Kidney capillary endothelial cell (primary cell): ENCODE data around the gene NFKB1.
A peak's percentile ranks its signal among the peaks of the same experiment; 100 is the strongest.
"Not testable (repeated sequence)": the region's sequence is repeated elsewhere in the genome, so short reads cannot be mapped to it uniquely, and the experiment has no call there.

Experiments
- DNase-seq: peaks from one replicate; pipeline ENCODE4 v3.0.0-alpha.2; 2018; ENCODE audit warnings: low spot score

The NFKB1 gene, protein sequence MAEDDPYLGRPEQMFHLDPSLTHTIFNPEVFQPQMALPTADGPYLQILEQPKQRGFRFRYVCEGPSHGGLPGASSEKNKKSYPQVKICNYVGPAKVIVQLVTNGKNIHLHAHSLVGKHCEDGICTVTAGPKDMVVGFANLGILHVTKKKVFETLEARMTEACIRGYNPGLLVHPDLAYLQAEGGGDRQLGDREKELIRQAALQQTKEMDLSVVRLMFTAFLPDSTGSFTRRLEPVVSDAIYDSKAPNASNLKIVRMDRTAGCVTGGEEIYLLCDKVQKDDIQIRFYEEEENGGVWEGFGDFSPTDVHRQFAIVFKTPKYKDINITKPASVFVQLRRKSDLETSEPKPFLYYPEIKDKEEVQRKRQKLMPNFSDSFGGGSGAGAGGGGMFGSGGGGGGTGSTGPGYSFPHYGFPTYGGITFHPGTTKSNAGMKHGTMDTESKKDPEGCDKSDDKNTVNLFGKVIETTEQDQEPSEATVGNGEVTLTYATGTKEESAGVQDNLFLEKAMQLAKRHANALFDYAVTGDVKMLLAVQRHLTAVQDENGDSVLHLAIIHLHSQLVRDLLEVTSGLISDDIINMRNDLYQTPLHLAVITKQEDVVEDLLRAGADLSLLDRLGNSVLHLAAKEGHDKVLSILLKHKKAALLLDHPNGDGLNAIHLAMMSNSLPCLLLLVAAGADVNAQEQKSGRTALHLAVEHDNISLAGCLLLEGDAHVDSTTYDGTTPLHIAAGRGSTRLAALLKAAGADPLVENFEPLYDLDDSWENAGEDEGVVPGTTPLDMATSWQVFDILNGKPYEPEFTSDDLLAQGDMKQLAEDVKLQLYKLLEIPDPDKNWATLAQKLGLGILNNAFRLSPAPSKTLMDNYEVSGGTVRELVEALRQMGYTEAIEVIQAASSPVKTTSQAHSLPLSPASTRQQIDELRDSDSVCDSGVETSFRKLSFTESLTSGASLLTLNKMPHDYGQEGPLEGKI

DNA sequence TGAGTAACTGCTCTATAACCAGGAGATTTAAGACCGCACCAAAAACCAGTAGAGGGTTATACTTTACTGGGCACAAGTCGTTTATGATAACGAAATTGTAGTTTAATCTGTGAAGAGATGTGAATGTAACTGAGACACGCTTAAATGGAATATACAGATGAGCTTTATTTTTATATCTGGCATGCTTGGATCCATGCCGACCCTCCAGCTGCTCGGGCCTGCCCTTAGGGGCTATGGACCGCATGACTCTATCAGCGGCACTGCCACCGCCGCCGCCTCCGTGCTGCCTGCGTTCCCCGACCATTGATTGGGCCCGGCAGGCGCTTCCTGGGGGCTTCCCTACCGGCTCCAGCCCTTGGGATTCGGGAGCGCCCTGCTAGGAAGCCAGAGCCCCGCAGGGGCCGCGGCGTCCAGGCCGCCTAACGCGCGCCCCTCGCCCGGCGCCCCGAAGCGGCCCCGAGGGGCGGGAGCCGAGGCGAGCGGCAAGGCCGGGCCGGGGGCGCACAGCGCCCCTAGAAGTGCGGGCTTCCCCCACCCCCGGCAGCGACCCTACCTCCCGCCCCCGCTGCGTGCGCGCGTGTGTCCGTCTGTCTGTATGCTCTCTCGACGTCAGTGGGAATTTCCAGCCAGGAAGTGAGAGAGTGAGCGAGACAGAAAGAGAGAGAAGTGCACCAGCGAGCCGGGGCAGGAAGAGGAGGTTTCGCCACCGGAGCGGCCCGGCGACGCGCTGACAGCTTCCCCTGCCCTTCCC, at the start of gene NFKB1:
TSS of gene NFKB1 (plus strand) at position 664 of the 751 bp plus-strand sequence. CDS start 24,160 bp downstream, outside the sequence.
- peak; percentile 54 for DNase-seq

DNA sequence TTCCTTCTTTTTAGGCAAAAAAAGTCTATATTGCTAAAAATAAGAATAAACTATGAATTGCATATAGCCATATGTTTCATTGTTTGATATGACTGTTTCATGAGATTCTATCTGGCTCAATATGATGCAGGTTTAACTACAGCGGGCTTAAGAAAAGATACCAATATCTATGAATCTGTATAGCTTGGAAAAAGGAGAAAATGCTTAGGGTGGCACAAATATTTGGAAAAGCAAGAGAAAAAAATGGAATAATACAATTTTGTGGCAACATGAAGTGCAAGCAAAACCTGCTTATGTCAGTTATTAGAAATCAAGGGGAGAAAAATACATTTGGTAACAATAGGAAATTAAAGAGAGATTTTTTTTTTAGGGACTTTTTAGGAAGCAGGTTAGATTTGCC, 48.3 kb upstream of the NFKB1 start:
- DNase-seq = no peak

DNA sequence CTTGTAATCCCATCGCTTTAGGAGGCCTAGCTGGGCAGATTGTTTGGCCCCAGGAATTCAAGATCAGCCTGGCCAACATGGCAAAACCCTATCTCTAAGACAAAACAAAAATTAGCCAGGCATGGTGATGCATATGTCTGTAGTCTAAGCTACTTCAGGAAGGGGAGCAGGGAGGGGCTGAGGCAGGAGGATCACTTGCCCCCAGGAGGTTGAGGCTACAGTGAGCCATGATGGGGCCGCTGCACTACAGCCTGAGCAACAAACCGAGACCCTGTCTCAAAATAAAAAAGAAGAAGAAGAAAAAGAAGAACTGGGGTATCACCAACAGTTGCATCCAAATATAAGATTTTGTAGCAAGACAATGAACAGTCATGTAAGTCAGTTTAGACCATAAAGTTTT, 47.3 kb upstream of the NFKB1 start:
- no peak for DNase-seq

DNA sequence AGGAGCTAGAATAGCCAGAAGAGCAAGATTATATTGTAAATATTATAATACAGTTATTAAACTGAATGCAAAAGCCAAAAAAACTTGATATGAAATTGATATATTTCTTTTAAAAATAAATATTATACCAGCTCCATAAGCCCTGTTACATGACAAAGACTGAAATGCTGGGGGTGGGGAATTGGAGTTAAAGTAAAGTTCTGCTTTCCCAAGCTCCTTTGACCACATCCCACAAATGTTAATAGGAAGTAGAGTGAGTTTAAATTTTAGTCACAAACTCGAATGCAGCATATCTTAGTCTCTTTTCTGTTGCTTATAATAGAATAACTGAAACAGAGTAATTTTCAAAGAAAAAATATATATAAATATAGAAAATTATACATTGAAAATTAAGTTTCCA, 46.9 kb upstream of the NFKB1 start:
- no peak for DNase-seq

DNA sequence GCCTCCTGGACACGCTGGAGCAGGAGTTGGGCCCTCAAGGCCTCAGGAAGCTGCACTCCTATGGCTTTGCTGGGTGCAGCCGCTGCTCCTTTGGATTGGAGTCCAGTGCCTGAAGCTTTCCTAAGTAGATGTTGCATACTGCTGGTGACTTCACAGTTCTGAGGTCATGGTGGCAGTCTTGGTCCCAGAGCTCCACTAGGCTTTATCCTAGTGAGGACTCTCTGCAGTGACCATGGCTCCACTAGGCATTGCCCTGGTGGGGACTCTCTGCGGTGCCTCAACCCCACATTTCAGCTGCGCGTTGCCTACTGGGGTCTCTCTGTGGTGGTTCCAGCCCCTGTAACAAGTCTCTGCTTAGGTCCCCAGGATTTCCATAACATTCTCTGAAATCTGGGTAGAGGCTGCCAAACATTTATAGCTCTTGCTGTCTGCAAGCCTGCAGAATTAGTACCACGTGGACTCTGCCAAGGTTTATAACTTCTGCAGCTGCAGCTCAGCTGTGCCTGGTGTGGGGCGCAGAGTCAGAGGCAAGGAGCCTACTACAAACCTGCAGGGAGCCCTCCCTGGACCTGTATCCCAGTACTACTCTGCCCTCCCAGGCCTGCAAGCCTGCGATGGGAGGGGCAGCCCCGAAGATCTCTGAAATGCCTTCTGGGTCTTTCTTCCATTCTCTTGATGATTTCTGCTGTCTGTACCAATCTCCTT, 46.0 kb upstream of the NFKB1 start:
- DNase-seq = no peak

DNA sequence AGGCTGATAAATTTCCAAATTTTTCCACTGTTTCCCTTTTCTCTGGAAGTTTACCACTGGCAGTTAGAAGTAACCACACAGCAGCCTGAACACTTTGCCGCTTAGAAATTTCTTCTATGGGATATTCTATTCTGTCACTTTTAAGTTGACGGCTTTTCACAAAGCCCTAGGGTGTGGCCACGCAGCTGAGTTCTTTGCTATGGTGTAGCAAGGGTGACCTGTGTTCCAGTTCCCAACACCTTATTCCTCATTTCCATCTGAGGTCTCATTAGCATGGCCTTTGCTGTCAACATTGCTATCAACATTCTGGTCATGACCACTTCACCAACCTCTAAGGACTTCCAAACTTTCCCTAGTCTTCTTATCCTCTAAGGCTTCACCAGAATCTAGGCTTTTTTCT, 45.4 kb upstream of the NFKB1 start:
- DNase-seq = no peak

DNA sequence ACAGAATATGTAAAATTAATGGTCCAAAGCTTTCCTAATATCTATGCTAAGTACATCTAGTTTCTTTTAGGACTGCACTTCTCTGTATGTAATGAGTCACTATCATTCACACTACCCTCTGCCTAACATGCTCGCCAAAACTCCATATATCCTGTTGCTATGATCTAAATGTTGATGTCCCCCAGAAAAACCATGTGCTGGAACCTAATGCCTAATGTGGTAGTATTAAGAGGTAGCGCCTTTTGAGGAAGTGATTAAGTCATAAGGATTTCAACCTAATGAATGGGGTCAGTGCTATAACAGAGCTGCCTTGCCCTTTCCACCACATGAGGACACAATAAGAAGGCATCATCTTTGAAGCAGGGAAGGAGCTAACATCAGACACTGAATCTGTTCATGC, 34.9 kb upstream of the NFKB1 start:
- DNase-seq = peak; percentile 87

DNA sequence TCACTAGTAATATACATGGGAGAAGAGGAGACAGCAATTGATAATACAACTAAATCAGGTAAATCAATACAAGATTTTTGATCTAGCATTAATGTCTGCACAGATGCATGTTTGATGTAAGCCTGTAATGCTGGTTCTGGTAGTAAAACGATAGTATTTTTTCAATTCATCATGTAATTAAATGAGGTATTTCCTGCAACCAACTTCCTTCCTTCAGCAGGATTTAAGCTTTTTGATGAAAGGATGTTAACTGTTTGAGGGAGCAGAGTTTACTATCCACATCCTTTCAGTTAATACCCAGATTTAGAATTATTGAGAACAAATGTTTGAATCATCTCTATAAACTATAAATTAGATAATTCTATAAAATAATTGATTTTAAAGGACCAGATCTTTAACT, 31.4 kb upstream of the NFKB1 start:
- peak; percentile 29 for DNase-seq

DNA sequence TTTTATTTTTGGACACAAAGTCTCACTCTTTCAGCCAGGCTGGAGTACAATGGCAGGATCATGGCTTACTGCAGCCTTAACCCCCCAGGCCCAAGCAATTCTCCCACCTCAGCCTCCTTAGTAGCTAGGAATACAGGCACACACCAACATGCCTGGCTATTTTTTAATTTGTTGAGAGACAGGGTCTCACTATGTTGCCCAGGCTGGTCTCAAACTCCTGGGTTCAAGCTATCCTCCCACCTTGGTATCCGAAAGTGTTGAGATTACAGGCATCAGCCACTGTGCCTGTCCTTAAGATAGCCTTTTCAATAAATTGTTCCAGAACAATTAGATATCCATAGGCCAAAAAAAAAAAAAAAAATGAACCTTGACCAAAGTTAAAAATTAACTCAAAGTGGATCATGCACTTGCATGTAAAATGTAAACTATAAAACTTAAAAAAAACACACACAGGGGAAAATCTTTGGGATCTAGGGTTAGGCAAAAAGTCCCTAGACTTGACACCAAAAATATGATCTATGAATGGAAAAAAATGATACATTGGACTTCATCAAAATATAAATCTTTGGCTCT, 28.6 kb upstream of the NFKB1 start:
- DNase-seq = no peak

DNA sequence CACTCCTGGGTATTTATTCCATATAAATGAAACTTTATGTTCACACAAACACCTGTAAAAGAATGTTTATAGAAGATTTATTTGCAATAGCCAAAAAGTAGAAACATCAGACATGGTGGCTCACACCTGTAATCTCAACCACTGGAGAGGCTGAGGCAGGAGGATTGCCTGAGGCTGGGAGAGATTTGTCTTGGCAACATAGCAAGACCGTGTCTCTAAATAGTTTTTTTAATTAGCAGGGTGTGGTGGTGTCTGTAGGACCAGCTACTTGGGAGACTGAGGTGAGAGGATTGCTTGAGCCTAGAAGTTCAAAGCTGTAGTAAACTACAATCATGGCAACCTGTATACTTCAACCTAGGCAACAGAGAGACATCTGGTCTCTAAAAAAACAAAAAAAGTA, 27.7 kb upstream of the NFKB1 start:
- no peak for DNase-seq

DNA sequence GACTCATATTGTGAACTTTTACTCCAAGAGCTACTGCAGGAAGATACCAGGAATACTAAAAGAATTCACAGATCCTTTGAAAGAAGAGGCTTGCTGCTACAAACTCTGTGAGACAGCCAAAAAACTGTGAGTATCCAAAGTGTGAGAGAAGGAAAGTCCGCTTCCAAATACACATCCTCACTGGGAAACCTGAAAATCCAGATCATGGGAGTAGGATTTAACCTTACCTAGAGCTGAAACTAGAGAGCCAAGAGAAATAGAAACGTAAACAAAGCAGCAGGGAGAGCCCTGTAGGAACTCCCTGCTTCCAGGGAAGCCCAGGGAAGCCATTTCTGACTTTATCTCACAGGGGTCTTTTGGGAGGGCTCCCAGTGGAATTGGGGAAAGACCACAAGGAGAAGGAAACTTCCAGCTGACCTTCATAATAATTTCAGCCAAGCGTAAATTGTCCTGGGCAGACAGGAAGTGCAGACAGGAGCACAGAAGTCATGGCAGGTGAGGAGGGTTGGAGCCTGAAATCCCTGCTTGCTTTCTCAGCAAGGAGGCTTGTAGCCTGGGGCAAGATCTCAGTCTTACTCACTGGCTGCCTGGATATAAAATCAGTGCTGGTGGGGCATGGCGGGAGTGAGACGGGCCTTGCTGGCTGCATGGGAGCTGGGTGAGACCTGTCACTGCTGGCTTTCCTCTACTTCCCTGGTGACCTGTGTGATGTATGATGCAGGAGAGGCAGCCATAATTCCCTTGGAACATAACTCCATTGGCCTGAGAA, 26.2 kb upstream of the NFKB1 start:
- DNase-seq = no peak

DNA sequence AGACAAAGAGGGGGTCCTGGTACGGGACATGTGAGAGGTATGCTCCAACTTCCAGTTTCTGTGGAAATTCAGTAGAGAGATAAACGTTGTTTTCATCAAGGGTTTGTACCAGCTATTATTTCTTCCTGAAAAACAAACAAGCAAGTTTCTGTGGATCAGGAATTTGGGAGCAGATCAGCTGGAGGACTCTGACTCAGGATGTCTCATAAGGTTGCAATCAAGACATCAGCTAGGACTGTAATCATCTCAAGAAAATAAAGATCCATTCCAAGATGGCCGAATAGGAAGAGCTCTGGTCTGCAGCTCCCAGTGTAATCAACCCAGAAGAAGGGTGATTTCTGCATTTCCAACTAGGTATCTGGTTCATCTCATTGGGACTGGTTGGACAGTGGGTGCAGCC, 23.5 kb upstream of the NFKB1 start:
- no peak for DNase-seq

DNA sequence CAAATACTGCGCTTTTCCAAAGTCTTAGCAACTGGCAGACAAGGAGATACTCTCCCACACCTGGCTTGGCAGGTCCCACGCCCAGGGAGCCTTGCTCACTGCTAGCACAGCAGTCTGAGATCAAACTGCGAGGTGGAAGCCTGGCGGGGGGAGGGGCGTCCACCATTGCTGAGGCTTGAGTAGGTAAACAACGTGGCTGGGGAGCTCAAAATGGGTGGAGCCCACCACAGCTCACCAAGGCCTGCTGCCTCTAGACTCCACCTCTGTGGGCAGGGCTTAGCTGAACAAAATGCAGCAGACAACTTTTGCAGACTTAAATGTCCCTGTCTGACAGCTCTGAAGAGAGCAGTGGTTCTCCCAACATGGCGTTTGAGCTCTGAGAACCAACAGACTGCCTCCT, 23.0 kb upstream of the NFKB1 start:
- DNase-seq = no peak

DNA sequence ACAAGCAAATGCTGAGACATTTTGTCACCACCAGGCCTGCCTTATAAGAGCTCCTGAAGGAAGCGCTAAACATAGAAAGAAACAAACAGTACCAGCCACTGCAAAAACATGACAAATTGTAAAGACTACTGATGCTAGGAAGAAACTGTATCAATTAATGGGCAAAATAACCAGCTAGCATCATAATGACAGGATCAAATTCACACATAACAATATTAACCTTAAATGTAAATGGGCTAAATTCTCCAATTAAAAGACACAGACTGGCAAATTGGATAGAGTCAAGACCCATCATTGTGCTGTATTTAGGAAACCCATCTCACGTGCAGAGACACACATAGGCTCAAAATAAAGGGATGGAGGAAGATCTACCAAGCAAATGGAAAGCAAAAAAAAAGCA, 21.3 kb upstream of the NFKB1 start:
- not testable (repeated sequence) for DNase-seq

DNA sequence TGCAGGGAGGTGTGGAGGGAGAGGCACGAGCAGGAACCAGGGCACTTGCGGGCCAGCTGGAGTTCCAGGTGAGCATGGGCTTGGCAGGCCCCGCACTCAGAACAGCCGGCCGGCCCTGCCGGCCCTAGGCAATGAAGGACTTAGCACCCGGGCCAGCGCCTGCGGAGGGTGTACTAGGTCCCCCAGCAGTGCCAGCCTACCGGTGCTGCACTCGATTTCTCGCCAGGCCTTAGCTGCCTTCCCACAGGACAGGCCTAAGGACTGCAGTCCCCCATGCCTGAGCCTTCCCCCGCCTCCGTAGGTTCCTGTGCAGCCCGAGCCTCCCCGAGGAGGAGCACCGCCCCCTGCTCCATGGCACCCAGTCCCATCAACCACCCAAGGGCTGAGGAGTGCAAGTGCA, 18.0 kb upstream of the NFKB1 start:
- no peak for DNase-seq

DNA sequence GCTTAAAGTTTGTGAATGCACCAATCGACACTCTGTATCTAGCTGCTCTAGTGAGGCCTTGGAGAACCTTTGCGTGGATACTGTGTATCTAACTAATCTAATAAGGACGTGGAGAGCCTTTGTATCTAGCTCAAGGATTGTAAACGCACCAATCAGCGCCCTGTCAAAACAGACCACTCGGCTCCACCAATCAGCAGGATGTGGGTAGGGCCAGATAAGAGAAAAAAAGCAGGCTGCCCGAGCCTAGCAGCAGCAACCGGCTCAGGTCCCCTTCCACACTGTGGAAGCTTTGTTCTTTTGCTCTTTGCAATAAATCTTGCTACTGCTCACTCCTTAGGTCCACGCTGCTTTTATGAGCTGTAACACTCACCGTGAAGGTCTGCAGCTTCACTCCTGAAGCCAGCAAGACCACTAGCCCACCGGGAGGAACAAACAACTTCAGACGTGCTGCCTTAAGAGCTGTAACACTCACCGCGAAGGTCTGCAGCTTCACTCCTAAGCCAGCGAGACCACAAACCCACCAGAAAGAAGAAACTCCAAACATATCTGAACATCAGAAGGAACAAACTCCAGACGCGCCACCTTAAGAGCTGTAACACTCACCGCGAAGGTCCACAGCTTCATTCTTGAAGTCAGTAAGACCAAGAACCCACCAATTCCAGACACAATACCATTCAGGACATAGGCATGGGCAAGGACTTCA, 17.0 kb upstream of the NFKB1 start:
- not testable (repeated sequence) for DNase-seq

DNA sequence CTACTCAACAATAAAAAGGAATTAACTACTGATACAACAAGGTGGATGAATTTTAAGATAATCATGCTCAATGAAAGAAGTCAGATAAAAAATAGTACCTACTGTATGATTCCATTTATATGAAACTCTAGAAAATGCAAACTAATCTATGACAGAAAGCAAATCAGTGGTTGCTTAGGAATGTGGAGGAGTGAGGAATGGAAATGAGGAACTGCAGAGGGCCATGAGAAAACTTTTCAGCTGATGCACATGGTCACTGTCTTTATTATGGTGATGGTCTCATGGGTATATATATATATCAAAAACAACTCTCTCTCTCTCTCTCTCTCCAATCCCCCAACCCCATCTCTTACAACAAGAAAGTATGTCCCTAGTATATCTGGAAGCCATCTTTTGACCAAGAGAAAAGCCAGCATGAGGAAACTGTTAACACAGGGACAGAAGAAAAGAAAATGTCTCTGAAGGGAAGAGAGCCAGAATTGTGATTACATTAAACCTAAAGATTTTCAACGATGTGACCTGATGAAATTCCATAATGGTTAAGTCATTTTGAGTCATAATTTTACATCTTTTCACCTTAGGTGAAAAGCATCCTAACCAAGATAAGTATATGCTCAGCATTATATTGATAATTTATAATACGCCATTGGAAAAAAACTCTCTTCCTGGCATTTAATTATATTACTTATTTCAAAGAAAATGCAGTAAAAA, 8.5 kb upstream of the NFKB1 start:
- DNase-seq = no peak

DNA sequence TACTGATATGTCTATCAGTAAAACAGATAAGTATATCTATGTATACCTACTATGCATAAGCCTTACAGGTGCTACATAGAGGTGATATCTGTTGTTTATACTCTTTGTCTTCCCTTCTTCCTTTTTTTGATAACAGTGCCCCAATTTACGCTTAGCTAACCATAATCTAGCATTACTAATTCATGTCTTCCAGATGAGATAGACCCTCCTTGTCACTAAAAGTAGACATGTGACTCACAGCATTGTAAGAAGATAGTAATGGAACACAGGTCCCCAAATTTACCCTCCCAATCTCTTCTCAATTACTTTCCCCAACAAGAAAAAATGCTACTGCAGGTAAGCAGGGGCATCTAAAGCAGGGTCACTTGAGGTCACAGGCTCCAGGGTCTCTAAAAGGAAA, 7.9 kb upstream of the NFKB1 start:
- DNase-seq = no peak

DNA sequence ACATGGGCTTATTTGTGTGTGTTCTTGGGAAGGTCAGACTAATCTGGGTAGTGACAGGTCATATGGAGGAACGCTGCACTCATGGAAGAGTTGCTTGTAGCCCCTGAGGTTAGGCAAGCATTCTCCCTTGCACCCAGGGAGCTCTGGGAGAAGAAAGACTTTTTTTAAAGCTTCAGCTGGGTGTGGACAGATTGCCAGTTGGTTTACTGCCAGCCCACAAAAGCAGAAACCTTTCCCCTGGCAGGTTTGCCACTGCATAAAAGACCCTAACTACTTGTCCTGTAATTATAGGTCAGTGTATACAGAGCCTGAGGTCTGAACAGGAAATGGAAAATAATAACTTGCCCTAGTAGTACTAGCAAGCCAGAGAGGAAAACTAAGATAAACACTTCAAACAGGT, 7.4 kb upstream of the NFKB1 start:
- no peak for DNase-seq
